NCI-H187 (cell line): Measurements from ENCODE around the gene GPN1.
"Not testable (repeated sequence)": the region's sequence is repeated elsewhere in the genome, so short reads cannot be mapped to it uniquely, and the experiment has no call there.

ENCODE experiments used
- DNase-seq, 2 experiments: peaks; one replicate each; lab custom pipeline; 2025; lab: John Stamatoyannopoulos, UW

GPN1 gene

DNA sequence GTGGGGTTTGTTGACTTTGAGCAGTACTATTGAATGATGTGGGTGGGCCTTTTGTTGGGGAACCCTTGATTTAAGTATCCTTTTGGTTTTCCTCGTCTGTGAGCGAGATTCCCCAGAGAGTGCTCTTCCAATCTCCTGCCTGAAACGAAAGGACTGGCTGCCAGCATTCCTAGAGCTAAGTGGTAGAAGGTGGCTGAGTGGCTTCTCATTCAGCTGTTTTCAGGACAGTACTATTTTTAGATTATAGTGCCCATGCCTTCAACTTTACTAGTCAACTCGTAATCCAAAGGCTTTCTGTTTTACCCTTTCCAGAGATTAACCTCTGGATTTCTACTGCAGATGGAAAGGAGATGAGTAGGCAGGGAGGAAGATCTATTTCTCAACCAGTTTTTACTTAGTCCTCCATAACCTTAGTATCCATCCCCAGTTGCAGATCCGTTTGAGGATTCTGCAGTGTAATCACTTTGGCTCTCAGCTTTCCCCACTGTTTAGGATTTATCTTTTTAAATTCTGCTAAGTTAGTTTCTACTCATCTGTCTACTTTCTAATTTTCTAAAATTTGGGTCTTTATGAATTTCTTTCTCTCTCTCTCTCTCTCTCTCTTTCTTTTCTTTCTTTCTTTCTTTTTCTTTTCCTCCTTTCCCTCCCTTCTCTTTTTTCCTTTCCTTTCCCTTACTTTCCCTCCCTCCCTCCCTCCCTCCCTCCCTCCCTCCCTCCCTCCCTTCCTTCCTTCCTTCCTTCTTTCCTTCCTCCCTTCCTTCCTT, 44.1 kb downstream of the GPN1 start:
- DNase-seq, result peak; percentile 32 to 40

DNA sequence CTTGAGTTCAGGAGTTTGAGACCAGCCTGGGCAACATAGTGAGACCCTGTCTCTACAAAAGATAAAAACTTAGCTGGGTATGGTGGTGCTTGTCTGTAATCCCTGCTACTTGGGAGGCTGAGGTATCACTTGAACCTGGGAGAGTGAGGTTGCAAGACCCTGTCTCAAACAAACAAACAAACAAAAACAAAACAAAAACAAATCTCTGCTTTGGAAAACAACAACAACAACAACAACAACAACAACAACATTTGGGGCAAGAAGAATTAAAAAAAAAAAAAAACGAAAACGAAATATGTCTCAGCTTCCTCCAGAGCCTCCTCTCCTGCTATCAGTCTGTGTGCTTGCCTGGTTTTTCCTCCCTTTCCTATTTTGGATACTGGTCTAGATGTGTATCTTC, 51.7 kb downstream of the GPN1 start:
- DNase-seq, result no peak

DNA sequence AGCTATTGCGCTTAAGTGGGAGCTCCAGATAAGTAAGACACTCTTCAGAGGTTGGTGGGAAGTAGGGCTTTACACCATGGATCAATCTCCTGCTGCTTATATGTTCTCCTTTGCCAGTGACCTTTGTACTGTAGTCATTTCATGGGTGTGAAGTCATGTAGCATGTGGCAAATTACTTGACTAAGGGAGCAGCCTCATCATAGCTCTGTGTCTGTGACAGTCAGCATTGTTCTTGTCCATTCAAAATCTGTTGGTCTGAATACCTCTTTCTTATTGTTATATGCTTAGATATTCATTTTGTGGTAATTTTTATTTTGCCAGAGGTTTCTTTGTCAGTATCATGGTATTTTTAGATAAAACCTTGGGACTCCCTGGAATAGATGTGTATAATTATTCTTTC, 53.0 kb downstream of the GPN1 start:
- DNase-seq, result no peak

DNA sequence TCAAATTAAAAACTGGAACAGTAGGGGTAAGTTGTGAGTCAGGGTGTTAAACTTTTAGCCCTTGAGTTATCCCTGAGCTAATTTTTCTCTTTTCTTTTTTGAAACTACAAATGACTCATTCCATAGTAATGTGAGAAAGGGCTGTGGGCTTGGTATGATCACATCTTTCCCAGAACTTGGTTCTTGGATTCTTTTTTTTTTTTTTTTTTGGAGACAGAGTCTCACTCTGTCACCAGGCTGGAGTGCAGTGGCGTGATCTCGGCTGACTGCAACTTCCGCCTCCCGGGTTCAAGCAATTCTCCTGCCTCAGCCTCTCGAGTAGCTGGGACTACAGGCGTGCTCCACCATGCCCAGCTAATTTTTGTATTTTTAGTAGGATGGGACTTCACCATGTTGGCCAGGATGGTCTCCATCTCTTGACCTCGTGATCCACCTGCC, 53.5 kb downstream of the GPN1 start:
- not testable (repeated sequence) for DNase-seq

GRCh38 chr2:27683390-27684071, 54.7 kb downstream of the GPN1 start:
- peak; percentile 87 to 89 for DNase-seq

- not testable (repeated sequence) for DNase-seq
Measured at GRCh38 chr2:27685006-27685405, 56.2 kb downstream of the GPN1 start.

- DNase-seq, result no peak
Measured at GRCh38 chr2:27685577-27685976, 56.7 kb downstream of the GPN1 start.

DNA sequence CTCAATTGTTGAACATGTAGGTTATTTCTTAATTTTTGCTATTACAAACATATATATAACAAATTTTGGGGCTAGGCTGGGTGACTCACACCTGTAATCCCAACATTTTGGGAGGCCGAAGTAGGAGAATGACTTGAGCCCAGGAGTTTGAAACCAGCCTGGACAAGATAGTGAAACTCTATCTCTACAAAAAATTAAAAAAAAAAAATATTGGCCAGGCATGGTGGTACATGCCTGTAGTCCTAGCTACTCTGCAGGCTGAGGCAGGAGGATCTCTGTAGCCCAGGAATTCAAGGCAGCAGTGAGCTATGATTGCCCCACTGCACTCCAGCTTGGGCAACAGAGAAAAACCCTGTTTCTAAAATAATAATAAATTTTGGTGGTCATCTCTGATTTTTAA, 58.4 kb downstream of the GPN1 start:
- no peak for DNase-seq

- no peak for DNase-seq
Measured at GRCh38 chr2:27689424-27689823, 60.6 kb downstream of the GPN1 start.

GRCh38 chr2:27690052-27690451, 61.2 kb downstream of the GPN1 start:
- no peak for DNase-seq

- DNase-seq, result no peak
Measured at GRCh38 chr2:27697660-27698059, 68.8 kb downstream of the GPN1 start.
